Measurements from ENCODE around the gene ACVR1B. TPM values are rescaled to one million over a fixed set of nuclear protein-coding genes. Genes with fewer than 3 reads are reported as not detected.

The ACVR1B gene
- total and polyA plus RNA-seq, 2 of the 8 experiments (the other 6 are each of a cell fraction or from before 2014, with no cell fraction given) = 16.0 to 19.2 TPM

GRCh38 chr12:52023182-52023975 lies 71.9 kb downstream of the ACVR1B start (continued):
- TF ChIP-seq CHD7 (IDR thresholded peaks at IDR 0.05; ENCODE audit: insufficient replicate concordance, low read length) = no peak
- no peak for TF ChIP-seq YY1 (IDR thresholded peaks at IDR 0.05; ENCODE audit: low read depth, low read length)
- TF ChIP-seq ATF2 (IDR thresholded peaks at IDR 0.05; ENCODE audit: low read length) = no peak
- no peak; the same call in 1 of the 2 replicates for TF ChIP-seq EGR1 (IDR thresholded peaks at IDR 0.05; ENCODE audit: borderline replicate concordance, low read depth, low read length)
- TF ChIP-seq BACH1 (IDR thresholded peaks at IDR 0.05; ENCODE audit: low read length) = no peak
- no peak for TF ChIP-seq POLR2A (IDR thresholded peaks at IDR 0.05; ENCODE audit: control extremely low read depth in 1 of 2, low read depth in 2 of 2, low read length in 2 of 2)
- no peak for TF ChIP-seq TAF1 (IDR thresholded peaks at IDR 0.05; ENCODE audit: low read depth, low read length)
- no peak for TF ChIP-seq CEBPB (IDR thresholded peaks at IDR 0.05; ENCODE audit: low read depth, low read length)
- no peak for TF ChIP-seq FOSL1 (IDR thresholded peaks at IDR 0.05; ENCODE audit: insufficient read depth, low read depth, low read length)
